PC-3 (cell line): ENCODE measurements around the gene PPP6R1. TPM values are rescaled to one million over a fixed set of nuclear protein-coding genes. Genes with fewer than 3 reads are reported as not detected.

ENCODE experiments used
- ATAC-seq: fragments of 200-7000 bp; cut with Tn5 transposase; 2 replicates; pipeline ENCODE4 v1.9.1; 2020; ENCODE audit warnings: mild to moderate bottlenecking, moderate library complexity
- BruUV-seq: library from RNA; stranded (reverse); fragments of 400-500 nt; replicated peaks from 2 replicates; lab custom pipeline; 2021; lab: Mats Ljungman, UMichigan
- CTCF ChIA-PET: fragments of 300-600 bp; sonication (Branson Sonifier 250); formaldehyde crosslinking; loops from one replicate; lab custom pipeline; 2022; ENCODE audit warnings: antibody characterized with exemption; lab: Charles Lee
- POLR2A ChIA-PET: fragments of 300-600 bp; sonication (Branson Sonifier 250); formaldehyde crosslinking; loops from one replicate; lab custom pipeline; 2022; ENCODE audit warnings: antibody characterized with exemption; ENCODE audit not compliant: unreplicated experiment; lab: Charles Lee
- DNase-seq: peaks from one replicate; pipeline ENCODE4 v3.0.0-alpha.2; 2015
- H2AFZ ChIP-seq: fragments of 300-600 bp; sonication (generic); 2 replicates; pipeline ENCODE4 v1.6.0; 2016; ENCODE audit warnings: antibody characterized with exemption, low read length
- H3F3A ChIP-seq: fragments of 300-600 bp; sonication (generic); one replicate; pipeline ENCODE4 v1.6.0; 2017; ENCODE audit warnings: antibody characterized with exemption, low read length, control low read depth, mild to moderate bottlenecking; ENCODE audit not compliant: unreplicated experiment
- H3K27ac ChIP-seq: fragments of 300-600 bp; sonication (generic); 2 replicates; pipeline ENCODE4 v1.5.1; 2016; ENCODE audit warnings: mild to moderate bottlenecking, low read length
- H3K27me3 ChIP-seq: fragments of 300-600 bp; sonication (generic); 2 replicates; pipeline ENCODE4 v1.6.1; 2016; ENCODE audit warnings: low read length, mixed read lengths
- H3K36me3 ChIP-seq: fragments of 300-600 bp; sonication (generic); 2 replicates; pipeline ENCODE4 v1.6.1; 2016; ENCODE audit warnings: low read depth, mixed run types, low read length, mixed read lengths
- H3K4me1 ChIP-seq: fragments of 300-600 bp; sonication (generic); 2 replicates; pipeline ENCODE4 v1.5.1; 2016; ENCODE audit warnings: low read length; ENCODE audit not compliant: insufficient read depth
- H3K4me2 ChIP-seq: fragments of 300-600 bp; sonication (generic); 2 replicates; pipeline ENCODE4 v1.6.0; 2016; ENCODE audit warnings: low read length
- H3K4me3 ChIP-seq: fragments of 300-600 bp; sonication (generic); 2 replicates; pipeline ENCODE4 v1.5.1; 2016; ENCODE audit warnings: mild to moderate bottlenecking, low read length, mixed read lengths
- H3K79me2 ChIP-seq: fragments of 300-600 bp; sonication (generic); 2 replicates; pipeline ENCODE4 v1.6.1; 2017; ENCODE audit warnings: low read length, mixed read lengths
- H3K9ac ChIP-seq: fragments of 300-600 bp; sonication (generic); 2 replicates; pipeline ENCODE4 v1.6.0; 2016; ENCODE audit warnings: mild to moderate bottlenecking, low read length
- H3K9me2 ChIP-seq: fragments of 300-600 bp; sonication (generic); replicated peaks from 2 replicates; pipeline ENCODE4 v1.6.1; 2016; ENCODE audit warnings: mixed run types, low read length, mixed read lengths
- H3K9me3 ChIP-seq: fragments of 300-600 bp; sonication (generic); 2 replicates; pipeline ENCODE4 v1.6.1; 2016; ENCODE audit warnings: low read length, mixed read lengths
- H4K20me1 ChIP-seq: fragments of 300-600 bp; sonication (generic); 2 replicates; pipeline ENCODE4 v1.6.1; 2016; ENCODE audit warnings: low read length, mixed read lengths
- CTCF ChIP-seq: fragments of 300-600 bp; sonication (generic); conservative IDR thresholded peaks from 2 replicates; pipeline ENCODE4 v1.5.1; 2017; ENCODE audit warnings: antibody characterized with exemption, low read depth, mild to moderate bottlenecking, low read length
- EZH2 ChIP-seq: fragments of 300-600 bp; sonication (generic); IDR thresholded peaks from one replicate; pipeline ENCODE4 v1.6.1; 2017; ENCODE audit warnings: antibody characterized with exemption, mild to moderate bottlenecking, low read length; ENCODE audit not compliant: unreplicated experiment
- EZH2phosphoT487 ChIP-seq: fragments of 300-600 bp; sonication (generic); IDR thresholded peaks from 2 replicates; pipeline ENCODE4 v1.6.1; 2018; ENCODE audit warnings: mild to moderate bottlenecking, antibody characterized with exemption, low read length, borderline replicate concordance
- intact Hi-C: fragments of 100-400 bp; cut with micrococcal nuclease; formaldehyde crosslinking; loops from 2 replicates; pipeline ENCODE4 v1.9.0; 2023
- microRNA-seq: library from miRNA; unstranded; fragments of <30 nt; microRNA quantifications from one replicate; pipeline ENCODE4 v1.1.0, GENCODE V29; 2020; ENCODE audit not compliant: unreplicated experiment
- total RNA-seq: library from RNA; depleted of rRNA; stranded (reverse); fragments of >200 nt; gene quantifications from 2 replicates; pipeline ENCODE4 v1.2.3, GENCODE V29; 2014; rRNA removed

The PPP6R1 gene
- total RNA-seq, 1 experiment from 2014 or later = 159 TPM

- no peaks in the 10 kb centered on the region for H3K79me2 ChIP-seq
- ATAC-seq (no peak), DNase-seq (no peak)
- peaks cover 22% of the 10 kb centered on the region for H3K27me3 ChIP-seq
- H3K4me3 ChIP-seq = no peak overlapping the region
- H4K20me1 ChIP-seq = no peaks in the 10 kb centered on the region
- H3K4me1 ChIP-seq = peaks cover 9% of the 10 kb centered on the region
- ChIA-PET POLR2A (interaction anchor here (0.6 kb wide), 1 partner anchor 294 kb away, joined by 3 read pairs; no protein-coding TSS in a partner anchor), CTCF (no interaction called here)
- intact Hi-C loops = no loop called here
- no peaks in the 10 kb centered on the region for H3K9me3 ChIP-seq
- no peak overlapping the region for H2AFZ ChIP-seq
- no peak overlapping the region for H3K27ac ChIP-seq
- no peaks in the 10 kb centered on the region for H3F3A ChIP-seq
- no TSS peak for BruUV-seq
- H3K9ac ChIP-seq = no peak overlapping the region
- H3K4me2 ChIP-seq = no peak overlapping the region
- H3K9me2 ChIP-seq = no peaks in the 10 kb centered on the region
- no peaks in the 10 kb centered on the region for H3K36me3 ChIP-seq
- TF ChIP-seq CTCF = no peak
- no peak for TF ChIP-seq EZH2phosphoT487
- TF ChIP-seq EZH2 = no peak
These were observed 77.1 kb downstream of the PPP6R1 start for GRCh38 chr19:55181740-55182139.

Small RNA genes lying within 50 kb of the gene (microRNA-seq; reads per million reads assigned to microRNA genes)
- gene MIR6802 = 3.8 reads per million, percentile 15 among the genes with 10 or more reads in this experiment
- gene MIR6803 = 5.0 reads per million, percentile 22 among the genes with 10 or more reads in this experiment
- gene MIR6804 = 1.8 reads per million

Other genes starting within 250 kb of the PPP6R1 start
- gene GP6, start 220.8 kb downstream of the PPP6R1 start, total RNA-seq = 0.58 TPM in 1 of 2 replicates, not detected in the other
- gene RDH13, start 195.9 kb downstream of the PPP6R1 start, total RNA-seq = 80.4 and 85.7 TPM in 2 replicates
- 75.3 and 75.8 TPM in 2 replicates for gene EPS8L1, start 183.1 kb downstream of the PPP6R1 start, total RNA-seq
- 136 and 180 TPM in 2 replicates for gene PPP1R12C, start 141.4 kb downstream of the PPP6R1 start, total RNA-seq
- gene TNNT1, start 109.8 kb downstream of the PPP6R1 start, total RNA-seq = 266 and 317 TPM in 2 replicates
- gene TNNI3, start 101.3 kb downstream of the PPP6R1 start, total RNA-seq = 32.4 and 40.1 TPM in 2 replicates
- gene DNAAF3, start 92.4 kb downstream of the PPP6R1 start, total RNA-seq = 30.0 and 45.7 TPM in 2 replicates
- gene SYT5, start 78.7 kb downstream of the PPP6R1 start, total RNA-seq = 0.40 and 2.5 TPM in 2 replicates
- gene PTPRH, start 49.5 kb downstream of the PPP6R1 start, total RNA-seq = 8.1 and 10.9 TPM in 2 replicates
- gene TMEM86B, start 30.3 kb downstream of the PPP6R1 start, total RNA-seq = 11.1 and 11.8 TPM in 2 replicates
- gene HSPBP1, start 21.1 kb upstream of the PPP6R1 start, total RNA-seq = 122 and 148 TPM in 2 replicates
- gene BRSK1, start 25.0 kb upstream of the PPP6R1 start, total RNA-seq = 5.1 and 8.7 TPM in 2 replicates
- gene TMEM150B, start 66.3 kb upstream of the PPP6R1 start, total RNA-seq = not detected in 2 replicates
- 21.9 and 36.6 TPM in 2 replicates for gene KMT5C, start 80.9 kb upstream of the PPP6R1 start, total RNA-seq
- 0.80 and 2.4 TPM in 2 replicates for gene COX6B2, start 95.7 kb upstream of the PPP6R1 start, total RNA-seq
- not detected in 2 replicates for gene GARIN5B, start 104.2 kb upstream of the PPP6R1 start, total RNA-seq
- 7.5 and 10.7 TPM in 2 replicates for gene IL11, start 111.4 kb upstream of the PPP6R1 start, total RNA-seq
- not detected in 2 replicates for gene TMEM190, start 117.8 kb upstream of the PPP6R1 start, total RNA-seq
- 22.1 and 22.8 TPM in 2 replicates for gene TMEM238, start 125.3 kb upstream of the PPP6R1 start, total RNA-seq
- gene RPL28, start 126.9 kb upstream of the PPP6R1 start, total RNA-seq = 550 and 836 TPM in 2 replicates
- gene UBE2S, start 148.8 kb upstream of the PPP6R1 start, total RNA-seq = 2,068 and 2,245 TPM in 2 replicates
- not detected in 2 replicates for gene SHISA7, start 184.3 kb upstream of the PPP6R1 start, total RNA-seq
- gene ISOC2, start 202.6 kb upstream of the PPP6R1 start, total RNA-seq = 251 and 270 TPM in 2 replicates
- gene C19orf85, start 205.7 kb upstream of the PPP6R1 start, total RNA-seq = not detected in 2 replicates
- gene ZNF628, start 217.6 kb upstream of the PPP6R1 start, total RNA-seq = 11.8 and 24.2 TPM in 2 replicates
- gene NAT14, start 226.2 kb upstream of the PPP6R1 start, total RNA-seq = 17.5 and 21.0 TPM in 2 replicates
- gene SSC5D, start 229.4 kb upstream of the PPP6R1 start, total RNA-seq = 0.17 TPM in 1 of 2 replicates, not detected in the other